Loucy (cell line): ENCODE data around the gene REEP1.

ENCODE experiments used
- H2AFZ ChIP-seq: fragments of 200-600 bp; sonication (generic); 2 replicates; pipeline ENCODE4 v1.6.0; 2016; ENCODE audit warnings: antibody characterized with exemption, mild to moderate bottlenecking, low read length, moderate library complexity
- H3F3A ChIP-seq: fragments of 200-600 bp; 2 replicates; pipeline ENCODE4 v1.6.0; 2016; ENCODE audit warnings: antibody characterized with exemption, low read depth, mild to moderate bottlenecking
- H3K27me3 ChIP-seq: fragments of 200-600 bp; sonication (generic); 2 replicates; pipeline ENCODE4 v1.6.1; 2014; ENCODE audit warnings: low read length, mild to moderate bottlenecking; ENCODE audit not compliant: insufficient read depth, poor library complexity, severe bottlenecking
- H3K36me3 ChIP-seq: fragments of 200-600 bp; sonication (generic); 2 replicates; pipeline ENCODE4 v1.6.1; 2016; ENCODE audit warnings: low read length; ENCODE audit not compliant: insufficient read depth
- H3K4me1 ChIP-seq: fragments of 200-600 bp; sonication (generic); 2 replicates; pipeline ENCODE4 v1.5.1; 2014; ENCODE audit warnings: low read length, mild to moderate bottlenecking; ENCODE audit not compliant: insufficient read depth, poor library complexity, severe bottlenecking
- H3K4me2 ChIP-seq: fragments of 200-600 bp; sonication (generic); 2 replicates; pipeline ENCODE4 v1.6.0; 2014; ENCODE audit warnings: antibody characterized with exemption, low read length, low read depth, mild to moderate bottlenecking; ENCODE audit not compliant: poor library complexity, severe bottlenecking
- H3K4me3 ChIP-seq: fragments of 200-600 bp; sonication (generic); 2 replicates; pipeline ENCODE4 v1.5.1; 2014; ENCODE audit warnings: low read length, mild to moderate bottlenecking, mixed read lengths; ENCODE audit not compliant: poor library complexity, severe bottlenecking
- H3K79me2 ChIP-seq: fragments of 200-600 bp; sonication (generic); 2 replicates; pipeline ENCODE4 v1.6.1; 2014; ENCODE audit warnings: low read length; ENCODE audit not compliant: insufficient read depth
- H3K9ac ChIP-seq: fragments of 200-600 bp; sonication (generic); 2 replicates; pipeline ENCODE4 v1.6.0; 2014; ENCODE audit warnings: mild to moderate bottlenecking, low read depth, low read length, moderate library complexity; ENCODE audit not compliant: poor library complexity, severe bottlenecking
- H3K9me2 ChIP-seq: fragments of 200-600 bp; sonication (generic); replicated peaks from 2 replicates; pipeline ENCODE4 v1.6.1; 2016; ENCODE audit warnings: low read depth, low read length, mixed read lengths
- H3K9me3 ChIP-seq: fragments of 200-600 bp; sonication (generic); 2 replicates; pipeline ENCODE4 v1.6.1; 2014; ENCODE audit warnings: mild to moderate bottlenecking, antibody characterized with exemption, low read length, low read depth; ENCODE audit not compliant: insufficient read depth
- H4K20me1 ChIP-seq: fragments of 200-600 bp; sonication (generic); 2 replicates; pipeline ENCODE4 v1.6.0; 2014; ENCODE audit warnings: antibody characterized with exemption, low read length, mild to moderate bottlenecking; ENCODE audit not compliant: insufficient read depth, poor library complexity, severe bottlenecking
- EZH2phosphoT487 ChIP-seq: fragments of 200-600 bp; IDR thresholded peaks from 2 replicates; pipeline ENCODE4 v1.6.1; 2018; ENCODE audit warnings: antibody characterized with exemption, mild to moderate bottlenecking, moderate library complexity, borderline replicate concordance
- TF ChIP-seq, protein P1 (sequence below): fragments of 200-600 bp; sonication (generic); conservative IDR thresholded peaks from 2 replicates; pipeline ENCODE4 v1.5.1; 2014; ENCODE audit warnings: mild to moderate bottlenecking, antibody characterized with exemption, low read length

REEP1 gene

DNA sequence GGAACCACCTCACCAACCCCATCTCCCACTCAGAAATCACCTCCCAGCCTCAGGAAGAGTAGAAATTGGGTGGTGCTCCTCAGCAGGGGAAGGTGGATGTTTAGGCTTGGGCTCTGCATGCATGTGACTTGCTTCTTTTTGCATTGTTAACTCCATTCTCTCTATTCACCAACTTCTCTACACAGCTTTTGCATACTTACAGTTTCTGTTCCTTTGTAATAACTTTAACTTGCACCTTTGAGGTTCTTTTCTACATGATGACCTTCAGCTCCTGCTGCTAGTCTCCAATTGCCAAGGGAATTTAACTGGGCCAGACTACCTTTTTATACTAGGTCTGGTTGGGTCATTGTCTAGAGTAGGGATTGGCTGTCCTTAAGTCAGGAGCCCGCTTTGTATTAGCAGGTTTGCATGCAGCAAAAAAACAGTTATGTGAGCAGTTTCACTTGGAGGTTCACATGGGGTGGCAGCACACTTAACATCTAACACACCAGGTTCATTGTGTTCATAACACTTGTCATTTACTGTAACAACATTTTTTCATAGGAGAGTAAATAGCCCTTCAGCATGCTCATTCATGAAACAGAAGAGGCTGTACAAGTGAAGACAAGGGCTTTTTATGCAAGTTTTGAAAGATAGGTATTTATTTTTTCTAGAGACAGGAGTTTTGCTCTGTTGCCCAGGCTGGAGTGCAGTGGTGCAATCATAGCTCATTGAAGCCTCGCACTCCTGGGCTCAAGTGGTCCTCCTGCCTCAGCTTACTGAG, 126.2 kb downstream of the REEP1 start:
- no peaks in the 10 kb centered on the region for H3K4me1 ChIP-seq

DNA sequence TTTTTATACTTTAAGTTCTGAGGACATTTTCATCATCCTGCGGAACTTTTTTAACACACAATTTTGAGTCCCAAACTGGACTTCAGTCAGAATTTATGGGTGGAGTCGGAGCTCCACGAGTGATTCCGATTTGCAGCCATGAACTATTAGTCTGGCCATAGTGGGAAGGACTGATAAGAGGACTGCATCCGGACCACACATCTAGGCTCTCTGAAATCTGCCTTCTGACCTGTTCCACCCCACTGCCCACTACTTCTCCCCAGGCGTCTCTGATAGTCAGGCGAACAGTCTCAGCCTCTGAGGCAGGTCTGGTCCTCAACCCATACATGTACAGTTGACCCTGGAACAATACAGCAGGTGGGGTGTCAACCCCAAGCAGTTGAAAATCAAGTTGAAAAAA, 133.0 kb downstream of the REEP1 start:
- no peak overlapping the region for H2AFZ ChIP-seq
- H3K4me3 ChIP-seq, result no peak overlapping the region
- peaks cover 37% of the 10 kb centered on the region for H3K79me2 ChIP-seq
- H3K4me1 ChIP-seq, result peaks cover 7% of the 10 kb centered on the region
- H3F3A ChIP-seq, result no peaks in the 10 kb centered on the region
- H4K20me1 ChIP-seq, result no peaks in the 10 kb centered on the region
- H3K4me2 ChIP-seq, result no peak overlapping the region
- H3K9me3 ChIP-seq, result no peaks in the 10 kb centered on the region
- H3K9me2 ChIP-seq, result no peaks in the 10 kb centered on the region
- peaks cover 29% of the 10 kb centered on the region; the same call in 1 of the 2 replicates for H3K36me3 ChIP-seq
- TF ChIP-seq, protein P1, sequence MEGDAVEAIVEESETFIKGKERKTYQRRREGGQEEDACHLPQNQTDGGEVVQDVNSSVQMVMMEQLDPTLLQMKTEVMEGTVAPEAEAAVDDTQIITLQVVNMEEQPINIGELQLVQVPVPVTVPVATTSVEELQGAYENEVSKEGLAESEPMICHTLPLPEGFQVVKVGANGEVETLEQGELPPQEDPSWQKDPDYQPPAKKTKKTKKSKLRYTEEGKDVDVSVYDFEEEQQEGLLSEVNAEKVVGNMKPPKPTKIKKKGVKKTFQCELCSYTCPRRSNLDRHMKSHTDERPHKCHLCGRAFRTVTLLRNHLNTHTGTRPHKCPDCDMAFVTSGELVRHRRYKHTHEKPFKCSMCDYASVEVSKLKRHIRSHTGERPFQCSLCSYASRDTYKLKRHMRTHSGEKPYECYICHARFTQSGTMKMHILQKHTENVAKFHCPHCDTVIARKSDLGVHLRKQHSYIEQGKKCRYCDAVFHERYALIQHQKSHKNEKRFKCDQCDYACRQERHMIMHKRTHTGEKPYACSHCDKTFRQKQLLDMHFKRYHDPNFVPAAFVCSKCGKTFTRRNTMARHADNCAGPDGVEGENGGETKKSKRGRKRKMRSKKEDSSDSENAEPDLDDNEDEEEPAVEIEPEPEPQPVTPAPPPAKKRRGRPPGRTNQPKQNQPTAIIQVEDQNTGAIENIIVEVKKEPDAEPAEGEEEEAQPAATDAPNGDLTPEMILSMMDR, result no peak
- TF ChIP-seq EZH2phosphoT487, result no peak
- H3K27me3 ChIP-seq, result no peaks in the 10 kb centered on the region
- H3K9ac ChIP-seq, result no peak overlapping the region

More for the DNA sequence above, 126.2 kb downstream of the REEP1 start:
- no peak for TF ChIP-seq EZH2phosphoT487
- TF ChIP-seq, protein P1, result no peak
- no peak overlapping the region for H3K4me3 ChIP-seq
- H3F3A ChIP-seq, result no peaks in the 10 kb centered on the region
- H3K79me2 ChIP-seq, result no peaks in the 10 kb centered on the region
- no peaks in the 10 kb centered on the region for H3K27me3 ChIP-seq
- peaks cover 70% of the 10 kb centered on the region for H3K36me3 ChIP-seq
- no peak overlapping the region for H3K4me2 ChIP-seq
- no peaks in the 10 kb centered on the region for H3K9me2 ChIP-seq
- no peaks in the 10 kb centered on the region for H4K20me1 ChIP-seq
- no peak overlapping the region for H3K9ac ChIP-seq
- H2AFZ ChIP-seq, result no peak overlapping the region
- H3K9me3 ChIP-seq, result no peaks in the 10 kb centered on the region

DNA sequence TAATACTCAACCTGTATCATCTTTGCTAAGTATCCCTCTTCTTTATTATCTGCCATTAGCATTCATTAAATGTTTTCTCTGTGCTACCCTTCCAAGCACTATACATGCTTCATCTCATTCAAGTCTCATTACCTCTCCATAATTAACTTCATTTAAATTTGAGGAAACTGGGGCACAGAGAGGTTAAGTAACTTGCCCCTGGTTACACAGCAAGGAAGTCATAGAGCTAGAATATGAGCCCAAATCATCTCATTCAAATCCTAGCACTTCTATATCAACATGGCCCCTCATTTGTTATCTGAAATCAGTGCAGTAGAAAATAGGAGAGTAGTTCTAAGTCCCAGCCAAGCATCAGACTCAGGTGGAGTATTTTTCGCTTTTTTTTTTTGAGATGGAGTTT, 133.8 kb downstream of the REEP1 start:
- Histone ChIP-seq H3K4me3 (no peak overlapping the region), H3K4me2 (no peak overlapping the region), H3K27me3 (no peaks in the 10 kb centered on the region), H3K9me2 (no peaks in the 10 kb centered on the region), H3K9ac (no peak overlapping the region), H3K36me3 (peaks cover 22% of the 10 kb centered on the region; the same call in 1 of the 2 replicates), H3K4me1 (peaks cover 10% of the 10 kb centered on the region), H4K20me1 (no peaks in the 10 kb centered on the region), H3K79me2 (peaks cover 38% of the 10 kb centered on the region), H2AFZ (no peak overlapping the region), H3F3A (no peaks in the 10 kb centered on the region), H3K9me3 (no peaks in the 10 kb centered on the region)
- TF ChIP-seq, protein P1, result no peak
- no peak for TF ChIP-seq EZH2phosphoT487
